DOHH2 (cell line): ENCODE measurements around the gene TEX26.

Source experiments
- H3F3A ChIP-seq: fragments of 200-600 bp; sonication (generic), shearing (Covaris generic); 2 replicates; pipeline ENCODE4 v1.6.0; 2016; ENCODE audit warnings: antibody characterized with exemption, mild to moderate bottlenecking; ENCODE audit not compliant: control insufficient read depth, insufficient read depth
- H3K27ac ChIP-seq: fragments of 200-600 bp; sonication (generic); 2 replicates; pipeline ENCODE4 v1.5.1; 2014; ENCODE audit warnings: low read depth, mild to moderate bottlenecking, low read length, moderate library complexity
- H3K27me3 ChIP-seq: fragments of 200-600 bp; sonication (generic); 2 replicates; pipeline ENCODE4 v1.6.1; 2014; ENCODE audit warnings: mild to moderate bottlenecking, low read length, mixed read lengths; ENCODE audit not compliant: control insufficient read depth
- H3K36me3 ChIP-seq: fragments of 200-600 bp; sonication (generic); 2 replicates; pipeline ENCODE4 v1.6.1; 2014; ENCODE audit warnings: mild to moderate bottlenecking, low read length, moderate library complexity, mixed read lengths; ENCODE audit not compliant: control insufficient read depth
- H3K4me1 ChIP-seq: fragments of 200-600 bp; sonication (generic); 2 replicates; pipeline ENCODE4 v1.6.1; 2014; ENCODE audit warnings: mild to moderate bottlenecking, low read length, mixed read lengths; ENCODE audit not compliant: control insufficient read depth
- H3K4me2 ChIP-seq: fragments of 200-600 bp; sonication (generic); 2 replicates; pipeline ENCODE4 v1.6.0; 2014; ENCODE audit warnings: mild to moderate bottlenecking, low read length, moderate library complexity
- H3K4me3 ChIP-seq: fragments of 200-600 bp; sonication (generic); 2 replicates; pipeline ENCODE4 v1.5.1; 2014; ENCODE audit warnings: mild to moderate bottlenecking, low read length, mixed read lengths
- H3K79me2 ChIP-seq: fragments of 200-600 bp; sonication (generic); 2 replicates; pipeline ENCODE4 v1.6.1; 2014; ENCODE audit warnings: mild to moderate bottlenecking, low read length, mixed read lengths; ENCODE audit not compliant: control insufficient read depth
- H3K9me2 ChIP-seq: fragments of 200-600 bp; sonication (generic); replicated peaks from 2 replicates; pipeline ENCODE4 v1.6.1; 2014; ENCODE audit warnings: mild to moderate bottlenecking, low read length, mixed read lengths; ENCODE audit not compliant: control insufficient read depth
- H3K9me3 ChIP-seq: fragments of 200-600 bp; sonication (generic); 2 replicates; pipeline ENCODE4 v1.6.1; 2014; ENCODE audit warnings: antibody characterized with exemption, low read length, mixed read lengths; ENCODE audit not compliant: control insufficient read depth, insufficient read depth
- H4K20me1 ChIP-seq: fragments of 200-600 bp; sonication (generic); 2 replicates; pipeline ENCODE4 v1.6.0; 2014; ENCODE audit warnings: low read depth, mild to moderate bottlenecking, antibody characterized with exemption, low read length, moderate library complexity; ENCODE audit not compliant: control insufficient read depth, insufficient read depth
- EZH2phosphoT487 ChIP-seq: fragments of 200-600 bp; sonication (generic); IDR thresholded peaks from 2 replicates; pipeline ENCODE4 v1.6.1; 2017; ENCODE audit warnings: borderline replicate concordance, mild to moderate bottlenecking, antibody characterized with exemption, low read length, moderate library complexity, mixed read lengths
- TF ChIP-seq, protein P1 (sequence below): fragments of 200-600 bp; sonication (generic); IDR thresholded peaks from one replicate; pipeline ENCODE4 v1.5.1; 2014; ENCODE audit warnings: antibody characterized with exemption, mild to moderate bottlenecking, low read depth, low read length; ENCODE audit not compliant: poor library complexity, severe bottlenecking

Gene TEX26

DNA sequence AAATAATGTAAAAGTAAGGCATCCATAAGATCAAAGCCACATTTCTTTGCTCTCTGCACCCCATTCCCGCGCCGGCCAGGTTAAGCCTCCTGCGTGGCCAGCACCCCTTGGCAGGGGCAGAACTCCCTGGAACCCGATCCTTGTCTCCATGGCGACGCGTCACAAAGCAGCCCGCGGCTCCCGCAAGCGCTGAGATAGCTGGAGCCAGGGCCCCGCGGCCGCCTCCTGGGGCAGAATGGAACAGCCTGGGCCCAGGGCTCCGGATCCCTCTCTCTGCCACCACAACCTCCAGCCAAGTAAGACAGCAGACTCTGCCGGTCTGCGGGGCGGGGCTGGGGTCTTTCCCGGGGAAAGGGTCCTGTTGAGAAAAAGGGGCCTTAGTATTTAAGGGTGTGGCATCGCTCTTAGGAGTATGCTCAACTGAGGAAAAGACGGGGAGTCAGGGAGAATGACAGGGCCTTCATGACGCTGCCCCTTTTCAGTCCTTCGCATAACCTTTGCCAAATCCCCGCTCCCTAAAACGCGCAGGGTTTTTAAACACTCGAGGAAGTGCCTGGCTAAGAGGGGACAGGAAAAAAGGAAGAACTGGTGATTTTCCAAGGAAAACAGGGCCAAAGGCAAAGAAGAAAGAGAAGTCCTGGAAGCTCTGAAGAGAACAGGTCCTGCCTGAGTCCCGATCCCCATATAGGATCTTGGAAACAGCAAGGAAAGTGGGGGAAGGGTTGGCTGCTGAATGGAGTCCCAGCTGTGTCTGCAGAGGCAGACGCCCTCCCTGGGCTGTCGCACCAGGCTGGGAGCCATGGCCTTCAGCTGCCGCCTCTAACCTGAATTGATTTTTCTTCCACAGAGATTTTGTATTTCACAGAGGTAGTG lies at the start of gene TEX26:
Gene TEX26, plus strand, starts transcription at position 176 of the 873 bp plus-strand sequence. Its CDS starts 60 bp downstream, at position 236.
- Histone ChIP-seq H3F3A (no peaks in the 10 kb centered on the region), H4K20me1 (no peaks in the 10 kb centered on the region), H3K27me3 (peaks cover 13% of the 10 kb centered on the region), H3K9me2 (no peaks in the 10 kb centered on the region), H3K79me2 (no peaks in the 10 kb centered on the region), H3K36me3 (no peaks in the 10 kb centered on the region), H3K27ac (no peak within 1 kb of the TSS), H3K4me3 (no peak within 1 kb of the TSS), H3K9me3 (no peaks in the 10 kb centered on the region), H3K4me2 (no peak within 1 kb of the TSS), H3K4me1 (no peaks in the 10 kb centered on the region)
- TF ChIP-seq, protein P1, sequence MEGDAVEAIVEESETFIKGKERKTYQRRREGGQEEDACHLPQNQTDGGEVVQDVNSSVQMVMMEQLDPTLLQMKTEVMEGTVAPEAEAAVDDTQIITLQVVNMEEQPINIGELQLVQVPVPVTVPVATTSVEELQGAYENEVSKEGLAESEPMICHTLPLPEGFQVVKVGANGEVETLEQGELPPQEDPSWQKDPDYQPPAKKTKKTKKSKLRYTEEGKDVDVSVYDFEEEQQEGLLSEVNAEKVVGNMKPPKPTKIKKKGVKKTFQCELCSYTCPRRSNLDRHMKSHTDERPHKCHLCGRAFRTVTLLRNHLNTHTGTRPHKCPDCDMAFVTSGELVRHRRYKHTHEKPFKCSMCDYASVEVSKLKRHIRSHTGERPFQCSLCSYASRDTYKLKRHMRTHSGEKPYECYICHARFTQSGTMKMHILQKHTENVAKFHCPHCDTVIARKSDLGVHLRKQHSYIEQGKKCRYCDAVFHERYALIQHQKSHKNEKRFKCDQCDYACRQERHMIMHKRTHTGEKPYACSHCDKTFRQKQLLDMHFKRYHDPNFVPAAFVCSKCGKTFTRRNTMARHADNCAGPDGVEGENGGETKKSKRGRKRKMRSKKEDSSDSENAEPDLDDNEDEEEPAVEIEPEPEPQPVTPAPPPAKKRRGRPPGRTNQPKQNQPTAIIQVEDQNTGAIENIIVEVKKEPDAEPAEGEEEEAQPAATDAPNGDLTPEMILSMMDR = no peak
- TF ChIP-seq EZH2phosphoT487 = no peak

GRCh38 chr13:30882996-30883766 lies 49.3 kb upstream of the TEX26 start:
- Histone ChIP-seq H3K27ac (no peak overlapping the region), H3K4me3 (no peak overlapping the region), H4K20me1 (no peaks in the 10 kb centered on the region), H3K27me3 (peaks cover 11% of the 10 kb centered on the region; the same call in 1 of the 2 replicates), H3K9me3 (no peaks in the 10 kb centered on the region), H3K36me3 (no peaks in the 10 kb centered on the region), H3K4me1 (no peaks in the 10 kb centered on the region), H3F3A (no peaks in the 10 kb centered on the region), H3K79me2 (no peaks in the 10 kb centered on the region), H3K9me2 (no peaks in the 10 kb centered on the region), H3K4me2 (no peak overlapping the region)
- TF ChIP-seq, protein P1 = no peak
- TF ChIP-seq EZH2phosphoT487 = no peak

DNA sequence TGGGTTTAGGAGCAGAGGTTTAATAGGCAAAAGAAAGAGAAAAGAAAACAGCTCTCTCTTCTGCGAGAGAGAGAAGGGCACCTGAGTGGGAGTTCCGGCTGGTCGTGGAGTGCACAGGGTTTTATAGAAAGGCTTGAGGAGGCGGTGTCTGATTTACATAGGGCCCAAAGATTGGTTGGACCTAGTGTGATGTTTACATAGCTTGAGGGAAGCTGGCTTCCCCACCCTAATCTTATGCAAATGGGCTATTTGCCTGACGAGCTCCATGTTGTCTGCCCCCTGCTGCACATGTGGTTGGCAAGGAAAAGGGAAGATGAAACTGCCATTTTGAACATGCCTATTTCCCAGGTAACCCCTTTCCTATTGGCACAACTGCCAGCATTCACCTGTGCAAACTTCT lies 47.9 kb upstream of the TEX26 start:
- Histone ChIP-seq H3K9me3 (no peaks in the 10 kb centered on the region), H3K4me3 (no peak overlapping the region)
- TF ChIP-seq, protein P1 = no peak
- TF ChIP-seq EZH2phosphoT487 = no peak

More for the DNA sequence above, 47.9 kb upstream of the TEX26 start:
- Histone ChIP-seq H3F3A (no peaks in the 10 kb centered on the region), H3K27me3 (peaks cover 7% of the 10 kb centered on the region; the same call in 1 of the 2 replicates), H4K20me1 (no peaks in the 10 kb centered on the region), H3K36me3 (no peaks in the 10 kb centered on the region), H3K4me2 (no peak overlapping the region), H3K4me1 (no peaks in the 10 kb centered on the region), H3K9me2 (no peaks in the 10 kb centered on the region), H3K27ac (no peak overlapping the region), H3K79me2 (no peaks in the 10 kb centered on the region)
